SK-N-MC (cell line): ENCODE measurements around the gene SLC4A1.

Source experiments
- EZH2 ChIP-seq: fragments of 200-600 bp; sonication (generic); IDR thresholded peaks from one replicate; pipeline ENCODE4 v1.6.1; 2017; ENCODE audit warnings: antibody characterized with exemption
- FOXP2 ChIP-seq: optimal IDR thresholded peaks from 2 replicates; pipeline ENCODE3; 2011; ENCODE audit warnings: mild to moderate bottlenecking, moderate library complexity; ENCODE audit not compliant: insufficient read depth; ENCODE audit errors: extremely low read length, control extremely low read depth
- POLR2AphosphoS5 ChIP-seq: IDR thresholded peaks from 2 replicates; pipeline ENCODE4 v1.6.1; 2012; ENCODE audit warnings: mild to moderate bottlenecking, low read depth, low read length, borderline replicate concordance

DNA sequence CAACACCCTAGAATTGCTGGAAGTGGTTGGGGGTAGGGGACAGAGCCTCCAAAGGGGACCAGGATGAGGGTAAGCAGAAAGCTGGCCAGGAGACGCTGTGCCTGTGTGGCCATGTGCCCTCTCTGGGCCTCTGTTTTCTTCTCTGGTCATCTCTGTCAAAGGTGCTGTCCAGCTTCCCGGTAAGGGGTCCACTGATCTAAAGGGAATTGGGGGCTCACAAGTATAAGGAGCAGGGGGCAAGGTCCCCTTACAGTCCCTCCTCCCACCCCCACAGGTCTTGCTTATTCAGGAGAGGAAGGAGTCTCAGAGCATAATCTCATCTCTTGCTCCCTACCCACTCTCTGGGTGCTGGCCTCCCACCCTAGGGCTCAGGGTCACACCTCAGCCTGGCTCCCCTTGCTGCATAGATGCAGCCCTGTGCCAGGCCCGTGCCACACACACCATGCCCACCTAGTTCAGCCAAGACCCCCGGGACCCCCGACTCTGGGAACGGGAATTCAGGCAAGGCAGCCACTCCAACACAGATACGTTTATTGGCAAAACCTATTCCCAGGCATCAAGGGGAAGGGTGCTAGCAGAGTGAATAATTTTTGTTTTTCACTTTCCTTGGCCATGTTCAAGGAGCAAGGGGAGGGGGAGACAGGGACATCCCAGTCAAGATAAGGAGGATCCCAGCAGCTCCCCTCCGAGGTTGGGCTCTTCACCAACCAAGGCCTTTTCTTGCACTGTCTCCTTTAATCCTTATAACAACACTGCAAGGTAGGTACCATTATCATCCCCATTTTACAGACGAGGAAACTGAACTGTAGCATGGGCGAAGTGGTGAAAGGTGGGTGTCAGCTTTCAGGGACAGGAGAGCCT, 19.8 kb downstream of the SLC4A1 start:
- TF ChIP-seq POLR2AphosphoS5 (no peak), EZH2 (no peak), FOXP2 (no peak)
